Fibroblast of villous mesenchyme (primary cell): Measurements from ENCODE around the gene SMCO1. TPM values are rescaled to one million over a fixed set of nuclear protein-coding genes. Genes with fewer than 3 reads are reported as not detected.
"Not testable (repeated sequence)": the region's sequence is repeated elsewhere in the genome, so short reads cannot be mapped to it uniquely, and the experiment has no call there.

Experiments
- DNase-seq: peaks from one replicate; pipeline ENCODE4 v3.0.0-alpha.2; 2010; ENCODE audit warnings: low read depth
- H3K4me3 ChIP-seq: 2 replicates; pipeline ENCODE4 v1.5.1; 2011; ENCODE audit warnings: low read depth, mild to moderate bottlenecking, low read length
- total RNA-seq: library from RNA; depleted of rRNA; stranded (reverse); fragments of >200 nt; gene quantifications from 2 replicates; pipeline ENCODE4 v1.2.3, GENCODE V29; 2012
- TF ChIP-seq, protein P1 (sequence below): IDR thresholded peaks from 2 replicates; pipeline ENCODE4 v1.5.1; 2012; ENCODE audit warnings: low read depth, mild to moderate bottlenecking, low read length; ENCODE audit not compliant: insufficient read depth

Gene SMCO1
- total RNA-seq, 1 donor: not detected

DNA sequence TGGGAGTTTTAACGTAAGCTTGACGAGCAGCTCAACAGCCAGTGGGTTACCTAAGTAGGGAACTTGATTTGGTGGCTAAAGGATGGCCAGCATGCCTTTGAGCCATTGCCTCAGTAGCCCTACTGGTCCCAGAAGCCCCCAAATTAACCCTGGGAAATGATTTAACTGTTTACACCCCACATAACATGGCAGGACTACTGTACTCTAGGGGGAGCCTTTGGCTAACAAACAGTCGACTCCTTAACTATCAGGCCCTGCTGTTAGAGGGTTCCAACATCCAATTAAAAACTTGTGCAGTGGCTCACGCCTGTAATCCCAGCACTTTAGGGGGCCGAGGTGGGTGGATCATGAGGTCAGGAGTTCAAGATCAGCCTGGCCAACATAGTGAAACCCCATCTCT lies 9.4 kb upstream of the SMCO1 start:
- TF ChIP-seq, protein P1, sequence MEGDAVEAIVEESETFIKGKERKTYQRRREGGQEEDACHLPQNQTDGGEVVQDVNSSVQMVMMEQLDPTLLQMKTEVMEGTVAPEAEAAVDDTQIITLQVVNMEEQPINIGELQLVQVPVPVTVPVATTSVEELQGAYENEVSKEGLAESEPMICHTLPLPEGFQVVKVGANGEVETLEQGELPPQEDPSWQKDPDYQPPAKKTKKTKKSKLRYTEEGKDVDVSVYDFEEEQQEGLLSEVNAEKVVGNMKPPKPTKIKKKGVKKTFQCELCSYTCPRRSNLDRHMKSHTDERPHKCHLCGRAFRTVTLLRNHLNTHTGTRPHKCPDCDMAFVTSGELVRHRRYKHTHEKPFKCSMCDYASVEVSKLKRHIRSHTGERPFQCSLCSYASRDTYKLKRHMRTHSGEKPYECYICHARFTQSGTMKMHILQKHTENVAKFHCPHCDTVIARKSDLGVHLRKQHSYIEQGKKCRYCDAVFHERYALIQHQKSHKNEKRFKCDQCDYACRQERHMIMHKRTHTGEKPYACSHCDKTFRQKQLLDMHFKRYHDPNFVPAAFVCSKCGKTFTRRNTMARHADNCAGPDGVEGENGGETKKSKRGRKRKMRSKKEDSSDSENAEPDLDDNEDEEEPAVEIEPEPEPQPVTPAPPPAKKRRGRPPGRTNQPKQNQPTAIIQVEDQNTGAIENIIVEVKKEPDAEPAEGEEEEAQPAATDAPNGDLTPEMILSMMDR: peak; percentile 30
- no peak overlapping the region for H3K4me3 ChIP-seq
- DNase-seq: peak; percentile 21

DNA sequence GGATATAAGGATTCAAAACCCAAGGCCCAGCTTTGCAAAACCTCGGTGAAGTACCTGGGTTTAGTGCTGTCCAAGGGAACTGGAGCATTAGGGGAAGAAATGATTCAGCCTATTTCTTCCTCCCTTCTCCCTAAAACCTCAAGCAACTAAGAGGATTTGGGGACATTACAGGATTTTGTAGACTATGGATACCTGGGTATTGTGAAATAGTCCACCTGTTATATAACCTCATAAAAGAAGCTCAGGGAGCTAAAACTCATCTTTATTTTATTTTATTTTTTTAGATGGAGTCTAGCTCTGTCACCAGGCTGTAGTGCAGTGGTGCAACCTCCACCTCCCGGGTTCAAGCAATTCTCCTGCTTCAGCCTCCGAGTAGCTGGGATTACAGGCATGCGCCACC lies 8.7 kb upstream of the SMCO1 start:
- H3K4me3 ChIP-seq: no peak overlapping the region
- TF ChIP-seq, protein P1: no peak
- no peak for DNase-seq

DNA sequence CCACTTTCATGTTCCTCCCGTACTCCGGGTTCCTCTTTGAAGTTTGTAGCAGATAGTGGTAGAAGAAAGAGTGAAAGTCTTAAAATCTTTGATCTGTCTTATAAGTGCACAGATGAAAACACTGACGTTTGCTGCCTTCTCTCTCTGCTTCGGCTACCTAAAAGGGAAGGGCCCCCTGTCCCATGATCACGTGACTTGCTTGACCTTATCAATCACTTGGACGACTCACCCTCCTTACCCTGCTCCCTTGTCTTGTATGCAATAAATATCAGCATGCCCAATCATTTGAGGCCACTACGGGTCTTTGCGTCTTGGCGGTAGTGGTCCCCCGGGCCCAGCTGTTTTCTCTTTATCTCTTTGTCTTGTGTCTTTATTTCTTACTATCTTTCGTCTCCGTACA lies 6.1 kb upstream of the SMCO1 start:
- H3K4me3 ChIP-seq, DNase-seq: not testable (repeated sequence)

DNA sequence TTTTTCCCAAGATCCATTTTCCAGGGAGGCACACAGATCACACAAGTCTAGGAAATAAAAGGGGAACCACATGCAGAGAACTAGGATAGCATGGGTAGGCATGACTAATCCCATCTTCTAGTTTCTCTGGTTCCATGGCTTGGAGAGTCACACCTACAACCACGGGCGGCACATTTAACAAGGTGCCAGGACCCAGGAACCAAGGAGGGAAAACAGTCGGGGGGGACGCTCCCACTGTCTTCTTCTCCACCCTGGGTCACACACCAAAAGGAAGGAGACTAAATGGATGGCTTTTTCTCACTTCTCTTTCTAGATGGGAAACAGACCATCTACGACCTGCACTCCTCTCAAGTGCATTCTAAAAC lies 4.6 kb upstream of the SMCO1 start:
- DNase-seq: no peak

DNA sequence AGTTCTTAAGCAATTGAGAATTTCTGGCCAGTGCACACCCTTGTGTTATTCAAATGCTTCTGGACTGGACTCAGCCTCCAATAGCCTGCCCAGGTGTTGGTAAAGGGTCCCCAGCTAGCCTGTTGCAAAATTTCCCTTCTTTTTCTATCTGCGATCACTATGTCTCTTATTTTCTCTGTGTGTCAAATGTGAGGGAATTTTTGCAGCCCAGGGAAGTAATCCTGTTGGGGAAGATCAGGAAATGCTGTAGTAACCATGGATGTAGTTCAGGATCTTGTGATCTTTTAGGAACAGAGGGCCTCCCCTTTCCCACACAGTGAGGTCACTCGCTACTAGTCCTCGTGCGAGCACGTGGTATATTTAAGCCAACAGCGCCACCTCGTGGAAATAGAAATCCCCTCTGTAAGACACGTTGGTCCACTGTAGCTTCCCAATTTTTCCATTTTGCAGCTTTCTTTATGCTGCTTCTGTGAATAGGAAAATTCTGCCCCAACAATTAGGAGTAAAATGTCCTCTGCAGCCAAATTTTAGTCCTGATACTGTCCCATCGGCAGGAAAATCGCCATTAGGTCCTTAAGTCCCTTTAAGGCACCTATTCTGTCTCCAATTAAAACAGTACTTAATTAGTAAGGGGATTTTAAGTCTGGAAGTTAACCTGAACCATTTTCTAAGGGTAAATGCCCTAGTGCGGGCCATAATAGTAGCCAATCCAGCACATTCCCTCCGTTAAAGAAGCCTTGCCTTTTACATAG lies 4.0 kb upstream of the SMCO1 start:
- TF ChIP-seq, protein P1: peak; percentile 62
- H3K4me3 ChIP-seq: no peak overlapping the region
- peak; percentile 83 for DNase-seq

More for the DNA sequence above, 4.6 kb upstream of the SMCO1 start:
- H3K4me3 ChIP-seq: no peak overlapping the region
- TF ChIP-seq, protein P1: no peak

DNA sequence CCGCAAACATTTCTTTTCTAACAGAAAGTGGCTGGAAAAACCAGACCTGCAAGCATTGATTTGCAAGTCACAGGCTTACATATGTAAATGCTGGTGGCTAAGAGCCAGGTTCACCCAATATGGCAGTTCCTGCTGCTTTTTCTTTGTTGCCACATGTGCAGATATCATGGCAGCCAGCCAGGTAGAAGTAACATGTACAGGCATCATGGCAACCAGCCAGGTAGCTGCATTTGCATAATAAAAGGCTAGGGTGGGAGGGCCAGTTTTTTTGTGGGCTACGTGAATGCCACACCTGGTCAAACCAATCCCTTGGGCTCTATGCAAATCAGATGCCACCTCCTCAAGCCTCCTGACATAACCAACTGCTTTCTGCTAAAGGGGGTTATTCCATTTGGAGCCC lies 2.8 kb upstream of the SMCO1 start:
- no peak overlapping the region for H3K4me3 ChIP-seq
- no peak for DNase-seq
- TF ChIP-seq, protein P1: no peak

DNA sequence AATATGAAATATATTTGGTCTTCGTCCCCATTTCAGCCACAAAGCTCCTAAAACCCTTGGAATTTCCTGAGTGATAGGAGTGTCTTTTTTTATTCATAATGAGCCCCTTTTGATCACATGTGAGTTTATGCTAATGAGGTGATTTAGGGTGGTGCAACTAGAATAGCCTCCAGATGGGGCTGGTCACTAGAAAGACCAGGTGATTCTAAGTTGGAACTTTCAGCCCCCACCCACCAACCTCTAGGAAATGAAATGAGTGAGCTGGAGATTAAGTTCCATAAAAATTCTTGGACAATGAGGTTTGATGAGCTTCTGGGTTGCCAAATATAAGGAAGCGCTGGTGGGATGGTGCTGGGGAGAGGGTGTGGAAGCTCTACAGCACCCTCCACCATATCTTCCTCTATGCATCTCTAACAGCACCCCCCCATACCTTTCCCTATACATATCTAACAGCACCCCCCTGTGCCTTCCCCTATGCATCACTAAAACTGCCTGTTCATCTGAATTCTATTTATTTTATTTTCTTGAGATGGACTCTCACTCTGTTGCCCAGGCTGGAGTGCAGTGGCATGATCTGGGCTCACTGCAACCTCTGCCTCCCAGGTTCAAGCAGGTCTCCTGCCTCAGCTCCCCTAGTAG lies 2.1 kb upstream of the SMCO1 start:
- TF ChIP-seq, protein P1: no peak
- no peak for DNase-seq
- no peak overlapping the region for H3K4me3 ChIP-seq
